ENCODE data around the gene AACS. TPM values are rescaled to one million over a fixed set of nuclear protein-coding genes. Genes with fewer than 3 reads are reported as not detected.

The AACS gene
- total and polyA plus RNA-seq, 2 of the 13 experiments (the other 11 are each of a cell fraction or from before 2014, with no cell fraction given): 23.3 to 28.8 TPM

DNA sequence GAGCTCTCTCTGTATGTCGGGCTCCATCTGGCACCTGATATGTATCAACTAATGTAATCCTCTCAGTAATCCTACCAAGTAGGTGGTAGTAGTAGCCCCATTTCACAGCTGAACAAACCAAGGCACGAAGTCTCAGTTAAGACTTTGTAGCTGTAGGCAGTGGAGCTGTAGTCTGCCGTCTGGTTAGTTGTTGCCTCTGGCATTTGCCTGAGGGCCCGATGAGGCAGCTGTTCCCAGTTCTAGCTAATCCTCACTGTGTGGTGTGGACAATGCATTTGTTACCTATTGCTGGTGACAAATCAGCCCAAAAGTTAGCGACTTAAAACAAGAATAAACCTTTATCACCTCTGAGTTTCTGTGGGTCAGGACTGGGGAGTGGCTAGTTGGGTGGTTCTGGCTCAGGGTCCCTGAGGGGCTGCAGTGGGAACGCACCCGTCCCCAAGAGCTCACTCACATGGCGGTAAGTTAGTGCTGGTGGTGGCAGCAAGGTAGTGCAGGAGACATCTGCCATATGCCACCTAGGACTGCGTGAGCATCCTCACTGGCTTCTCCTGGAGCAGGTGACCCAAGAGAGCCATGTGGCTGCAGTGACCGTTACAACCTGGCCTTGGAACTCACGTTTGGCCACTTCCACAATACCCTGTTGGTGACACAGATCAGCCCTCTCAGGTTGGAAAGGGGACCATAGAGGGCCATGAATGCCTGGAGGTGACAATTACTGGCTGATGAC, 5.6 kb downstream of the AACS start:
- no peak for FAIRE-seq
- WGBS (ENCODE audit: low lambda C conversion rate): 96% methylated on average over 7 of the region's 11 CpGs
- no TSS peak for BruUV-seq (replicated peaks)
- POLR2A ChIA-PET: no interaction called here
- Histone ChIP-seq H3K79me2 (ENCODE audit: insufficient read depth, low read length) (peaks cover 15% of the 10 kb centered on the region), H3K9me3 (ENCODE audit: low read length) (no peaks in the 10 kb centered on the region), H3K4me3 (replicated peaks in 1 of 3; ENCODE audit: insufficient read depth in 1 of 3, low read depth in 2 of 3, low read length in 3 of 3) (no peak overlapping the region), H3K9ac (ENCODE audit: insufficient read depth, low read depth, low read length) (no peak overlapping the region), H3K4me1 (ENCODE audit: insufficient read depth, low read length) (peaks cover 19% of the 10 kb centered on the region), H4K20me1 (ENCODE audit: insufficient read depth, low read length) (peaks cover 8% of the 10 kb centered on the region; the same call in 1 of the 2 replicates), H3K27me3 (ENCODE audit: control insufficient read depth in 1 of 2, insufficient read depth in 2 of 2, low read length in 2 of 2) (no peaks in the 10 kb centered on the region; a peak in 1 of 5 replicates), H3K4me2 (ENCODE audit: low read depth, low read length) (no peak overlapping the region), H3K36me3 (replicated peaks in 1 of 2; ENCODE audit: control insufficient read depth in 1 of 2, insufficient read depth in 2 of 2, low read length in 2 of 2) (peaks cover 8 to 20% of the 10 kb centered on the region in 2 experiments), H2AFZ (ENCODE audit: low read length) (no peak overlapping the region), H3K27ac (ENCODE audit: extremely low read length, insufficient read depth, low read length) (no peak overlapping the region)
- no peak; the same call in 2 of the 3 replicates for ATAC-seq
- intact Hi-C loops (cut with micrococcal nuclease; ENCODE audit: unreplicated experiment): no loop called here
- no peak for DNase-seq (ENCODE audit: low spot score)
- in situ Hi-C loops (cut with HindIII; ENCODE audit: extremely low pct_ligation_motif_present, low pct_unique_long_range_greater_than_20kb): no loop called here
- TF ChIP-seq ZNF878 (CRISPR knock-in tag; IDR thresholded peaks at IDR 0.05) (no peak), HES4 (CRISPR knock-in tag; IDR thresholded peaks at IDR 0.05; ENCODE audit: borderline replicate concordance) (no peak)
- TF ChIP-seq, protein P1, sequence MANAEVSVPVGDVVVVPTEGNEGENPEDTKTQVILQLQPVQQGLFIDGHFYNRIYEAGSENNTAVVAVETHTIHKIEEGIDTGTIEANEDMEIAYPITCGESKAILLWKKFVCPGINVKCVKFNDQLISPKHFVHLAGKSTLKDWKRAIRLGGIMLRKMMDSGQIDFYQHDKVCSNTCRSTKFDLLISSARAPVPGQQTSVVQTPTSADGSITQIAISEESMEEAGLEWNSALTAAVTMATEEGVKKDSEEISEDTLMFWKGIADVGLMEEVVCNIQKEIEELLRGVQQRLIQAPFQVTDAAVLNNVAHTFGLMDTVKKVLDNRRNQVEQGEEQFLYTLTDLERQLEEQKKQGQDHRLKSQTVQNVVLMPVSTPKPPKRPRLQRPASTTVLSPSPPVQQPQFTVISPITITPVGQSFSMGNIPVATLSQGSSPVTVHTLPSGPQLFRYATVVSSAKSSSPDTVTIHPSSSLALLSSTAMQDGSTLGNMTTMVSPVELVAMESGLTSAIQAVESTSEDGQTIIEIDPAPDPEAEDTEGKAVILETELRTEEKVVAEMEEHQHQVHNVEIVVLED (CRISPR knock-in tag; IDR thresholded peaks at IDR 0.05; ENCODE audit: borderline replicate concordance): no peak
- TF ChIP-seq, protein P2, sequence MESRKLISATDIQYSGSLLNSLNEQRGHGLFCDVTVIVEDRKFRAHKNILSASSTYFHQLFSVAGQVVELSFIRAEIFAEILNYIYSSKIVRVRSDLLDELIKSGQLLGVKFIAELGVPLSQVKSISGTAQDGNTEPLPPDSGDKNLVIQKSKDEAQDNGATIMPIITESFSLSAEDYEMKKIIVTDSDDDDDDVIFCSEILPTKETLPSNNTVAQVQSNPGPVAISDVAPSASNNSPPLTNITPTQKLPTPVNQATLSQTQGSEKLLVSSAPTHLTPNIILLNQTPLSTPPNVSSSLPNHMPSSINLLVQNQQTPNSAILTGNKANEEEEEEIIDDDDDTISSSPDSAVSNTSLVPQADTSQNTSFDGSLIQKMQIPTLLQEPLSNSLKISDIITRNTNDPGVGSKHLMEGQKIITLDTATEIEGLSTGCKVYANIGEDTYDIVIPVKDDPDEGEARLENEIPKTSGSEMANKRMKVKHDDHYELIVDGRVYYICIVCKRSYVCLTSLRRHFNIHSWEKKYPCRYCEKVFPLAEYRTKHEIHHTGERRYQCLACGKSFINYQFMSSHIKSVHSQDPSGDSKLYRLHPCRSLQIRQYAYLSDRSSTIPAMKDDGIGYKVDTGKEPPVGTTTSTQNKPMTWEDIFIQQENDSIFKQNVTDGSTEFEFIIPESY (CRISPR knock-in tag; IDR thresholded peaks at IDR 0.05): peak; percentile 43; the same call in 1 of the 2 replicates
- CTCF ChIA-PET (ENCODE audit: low intra/inter-chr PET ratio, low total read pairs): no interaction called here
